SU-DHL-6 (cell line): ENCODE results near the gene CYP1B1.

ENCODE experiments used
- CTCF ChIP-seq: fragments of 200-600 bp; sonication (generic); IDR thresholded peaks from one replicate; pipeline ENCODE4 v1.5.1; 2017; ENCODE audit warnings: antibody characterized with exemption, mild to moderate bottlenecking, low read length, moderate library complexity; ENCODE audit not compliant: insufficient read depth, poor library complexity, severe bottlenecking
- EZH2phosphoT487 ChIP-seq: fragments of 200-600 bp; sonication (generic), shearing (Covaris generic); conservative IDR thresholded peaks from 2 replicates; pipeline ENCODE4 v1.6.1; 2018; ENCODE audit warnings: mild to moderate bottlenecking, antibody characterized with exemption, low read length, moderate library complexity, mixed read lengths

GRCh38 chr2:38076710-38077430 lies 919 bp upstream of the CYP1B1 start:
- no peak for TF ChIP-seq CTCF
- no peak for TF ChIP-seq EZH2phosphoT487
